IMR-90 (cell line): ENCODE data around the gene FGF12.

Experiments
- BHLHE40 ChIP-seq: fragments of 150-350 bp; IDR thresholded peaks from 2 replicates; pipeline ENCODE4 v1.6.1; 2016; ENCODE audit warnings: mild to moderate bottlenecking, low read depth, low read length
- CEBPB ChIP-seq: IDR thresholded peaks from 2 replicates; pipeline ENCODE4 v1.6.1; 2012; ENCODE audit warnings: low read depth, low read length, improper control_type of control experiment
- CHD1 ChIP-seq: IDR thresholded peaks from 2 replicates; pipeline ENCODE4 v1.6.1; 2012; ENCODE audit warnings: low read depth, low read length, improper control_type of control experiment
- POLR2A ChIP-seq: IDR thresholded peaks from 2 replicates; pipeline ENCODE4 v1.6.1; 2012; ENCODE audit warnings: mild to moderate bottlenecking, low read depth, low read length
- RAD21 ChIP-seq: IDR thresholded peaks from 2 replicates; pipeline ENCODE4 v1.6.1; 2012; ENCODE audit warnings: low read length, improper control_type of control experiment
- RCOR1 ChIP-seq: IDR thresholded peaks from 2 replicates; pipeline ENCODE4 v1.6.1; 2012; ENCODE audit warnings: mild to moderate bottlenecking, low read length, improper control_type of control experiment; ENCODE audit not compliant: insufficient replicate concordance
- RFX5 ChIP-seq: IDR thresholded peaks from 2 replicates; pipeline ENCODE4 v1.8.0; 2012; ENCODE audit warnings: low read depth, mild to moderate bottlenecking, low read length, moderate library complexity
- SMC3 ChIP-seq: fragments of 150-350 bp; IDR thresholded peaks from 2 replicates; pipeline ENCODE4 v1.6.1; 2016; ENCODE audit warnings: low read depth, mild to moderate bottlenecking, antibody characterized with exemption, low read length, moderate library complexity
- TF ChIP-seq, protein P1 (sequence below): conservative IDR thresholded peaks from 2 replicates; pipeline ENCODE4 v1.5.1; 2012; ENCODE audit warnings: mild to moderate bottlenecking, low read depth, low read length, improper control_type of control experiment
- TF ChIP-seq, protein P2 (sequence below): fragments of 150-350 bp; IDR thresholded peaks from 2 replicates; pipeline ENCODE4 v1.6.1; 2017; ENCODE audit warnings: mild to moderate bottlenecking, antibody characterized with exemption, low read length, low read depth

DNA sequence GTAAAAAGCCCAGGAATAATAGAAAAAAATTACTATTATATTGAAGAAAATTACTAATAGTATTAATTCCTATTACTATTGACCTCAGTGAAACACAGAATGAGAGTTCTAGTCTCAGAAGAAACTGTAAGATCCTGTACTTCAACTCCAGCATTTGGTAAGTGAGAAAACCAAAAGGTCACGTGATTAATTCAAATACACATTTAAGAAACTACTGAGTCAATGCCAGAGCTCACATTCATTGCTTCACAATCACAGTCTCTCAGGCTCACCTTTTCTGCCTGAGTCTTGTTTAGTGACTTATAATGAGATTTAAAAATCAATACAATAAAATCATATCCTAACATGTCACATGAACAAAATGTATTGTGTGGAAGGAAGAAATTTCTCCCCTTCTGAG lies 556.1 kb downstream of the FGF12 start:
- TF ChIP-seq, protein P1, sequence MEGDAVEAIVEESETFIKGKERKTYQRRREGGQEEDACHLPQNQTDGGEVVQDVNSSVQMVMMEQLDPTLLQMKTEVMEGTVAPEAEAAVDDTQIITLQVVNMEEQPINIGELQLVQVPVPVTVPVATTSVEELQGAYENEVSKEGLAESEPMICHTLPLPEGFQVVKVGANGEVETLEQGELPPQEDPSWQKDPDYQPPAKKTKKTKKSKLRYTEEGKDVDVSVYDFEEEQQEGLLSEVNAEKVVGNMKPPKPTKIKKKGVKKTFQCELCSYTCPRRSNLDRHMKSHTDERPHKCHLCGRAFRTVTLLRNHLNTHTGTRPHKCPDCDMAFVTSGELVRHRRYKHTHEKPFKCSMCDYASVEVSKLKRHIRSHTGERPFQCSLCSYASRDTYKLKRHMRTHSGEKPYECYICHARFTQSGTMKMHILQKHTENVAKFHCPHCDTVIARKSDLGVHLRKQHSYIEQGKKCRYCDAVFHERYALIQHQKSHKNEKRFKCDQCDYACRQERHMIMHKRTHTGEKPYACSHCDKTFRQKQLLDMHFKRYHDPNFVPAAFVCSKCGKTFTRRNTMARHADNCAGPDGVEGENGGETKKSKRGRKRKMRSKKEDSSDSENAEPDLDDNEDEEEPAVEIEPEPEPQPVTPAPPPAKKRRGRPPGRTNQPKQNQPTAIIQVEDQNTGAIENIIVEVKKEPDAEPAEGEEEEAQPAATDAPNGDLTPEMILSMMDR = no peak
- TF ChIP-seq POLR2A (no peak), RCOR1 (no peak), CEBPB (no peak), RAD21 (no peak), RFX5 (no peak), CHD1 (no peak), BHLHE40 (no peak), SMC3 (no peak)
- TF ChIP-seq, protein P2, sequence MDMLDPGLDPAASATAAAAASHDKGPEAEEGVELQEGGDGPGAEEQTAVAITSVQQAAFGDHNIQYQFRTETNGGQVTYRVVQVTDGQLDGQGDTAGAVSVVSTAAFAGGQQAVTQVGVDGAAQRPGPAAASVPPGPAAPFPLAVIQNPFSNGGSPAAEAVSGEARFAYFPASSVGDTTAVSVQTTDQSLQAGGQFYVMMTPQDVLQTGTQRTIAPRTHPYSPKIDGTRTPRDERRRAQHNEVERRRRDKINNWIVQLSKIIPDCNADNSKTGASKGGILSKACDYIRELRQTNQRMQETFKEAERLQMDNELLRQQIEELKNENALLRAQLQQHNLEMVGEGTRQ = no peak
